Lower lobe of right lung (tissue), 2 donors: Measurements from ENCODE around the gene CCPG1. TPM values are rescaled to one million over a fixed set of nuclear protein-coding genes. Genes with fewer than 3 reads are reported as not detected.

Experiments used
- ATAC-seq, 2 donors: fragments of 200-7000 bp; cut with Tn5 transposase; one replicate each; pipeline ENCODE4 v1.9.1; 2020 to 2022; ENCODE audit warnings: mild to moderate bottlenecking in 2 of 2, moderate library complexity in 2 of 2
- DNase-seq: peaks from one replicate; pipeline ENCODE4 v3.0.0-alpha.2; 2020
- H3K27ac ChIP-seq: fragments of 200-600 bp; one replicate; pipeline ENCODE4 v1.8.0; 2022
- H3K27me3 ChIP-seq: fragments of 200-600 bp; one replicate; pipeline ENCODE4 v1.8.0; 2022; ENCODE audit warnings: low read depth
- H3K36me3 ChIP-seq: fragments of 200-600 bp; one replicate; pipeline ENCODE4 v1.8.0; 2022; ENCODE audit warnings: mild to moderate bottlenecking
- H3K4me1 ChIP-seq: fragments of 200-600 bp; one replicate; pipeline ENCODE4 v1.8.0; 2022
- H3K4me3 ChIP-seq: fragments of 200-600 bp; one replicate; pipeline ENCODE4 v1.8.0; 2022; ENCODE audit warnings: mild to moderate bottlenecking
- H3K9me3 ChIP-seq: fragments of 200-600 bp; one replicate; pipeline ENCODE4 v1.8.0; 2022
- intact Hi-C: fragments of 100-400 bp; cut with DNase I; formaldehyde crosslinking; loops from one replicate; pipeline ENCODE4 v1.11.0; 2022
- total RNA-seq: library from RNA; stranded (reverse); fragmentation: NEBNext Ultra II Directional; extraction: Animal tissue kit (Norgen Biotek cat#: 25700); gene quantifications from one replicate; pipeline ENCODE4 v1.2.1, GENCODE V29; 2021
- TF ChIP-seq, protein P1 (sequence below): fragments of 200-600 bp; IDR thresholded peaks from one replicate; pipeline ENCODE4 v1.8.0; 2022; ENCODE audit warnings: antibody characterized with exemption, mild to moderate bottlenecking
- donor health status: DM: no; HTN: yes; CAD: no; lungs with severe emphysema.

Gene CCPG1
- total RNA-seq, 1 donor from 2014 or later, result 104 TPM

DNA sequence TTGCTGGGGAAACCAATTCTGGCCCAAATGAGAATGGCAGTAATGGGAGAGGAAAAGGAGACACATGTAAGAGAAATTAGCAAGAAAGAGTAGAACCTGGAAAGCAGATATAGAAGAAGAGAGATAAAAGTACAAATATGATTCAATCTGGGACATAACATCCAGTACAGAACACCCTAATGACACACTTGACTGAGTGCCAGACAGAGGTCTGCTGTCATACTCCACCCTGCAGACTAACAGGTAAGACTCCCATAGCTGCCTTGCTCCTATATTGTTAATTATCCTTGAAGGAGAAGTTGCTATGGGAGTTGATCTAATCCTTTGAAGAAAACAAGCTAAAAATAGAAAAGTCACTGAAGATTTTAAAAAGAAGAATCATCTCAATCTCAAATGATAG, 21.1 kb downstream of the CCPG1 start:
- Histone ChIP-seq H3K4me3 (no peak overlapping the region), H3K27me3 (no peaks in the 10 kb centered on the region), H3K4me1 (no peaks in the 10 kb centered on the region), H3K27ac (no peak overlapping the region), H3K36me3 (peaks cover 55% of the 10 kb centered on the region), H3K9me3 (no peaks in the 10 kb centered on the region)
- DNase-seq, result no peak
- no peak for ATAC-seq
- intact Hi-C loops, result no loop called here
- TF ChIP-seq, protein P1, sequence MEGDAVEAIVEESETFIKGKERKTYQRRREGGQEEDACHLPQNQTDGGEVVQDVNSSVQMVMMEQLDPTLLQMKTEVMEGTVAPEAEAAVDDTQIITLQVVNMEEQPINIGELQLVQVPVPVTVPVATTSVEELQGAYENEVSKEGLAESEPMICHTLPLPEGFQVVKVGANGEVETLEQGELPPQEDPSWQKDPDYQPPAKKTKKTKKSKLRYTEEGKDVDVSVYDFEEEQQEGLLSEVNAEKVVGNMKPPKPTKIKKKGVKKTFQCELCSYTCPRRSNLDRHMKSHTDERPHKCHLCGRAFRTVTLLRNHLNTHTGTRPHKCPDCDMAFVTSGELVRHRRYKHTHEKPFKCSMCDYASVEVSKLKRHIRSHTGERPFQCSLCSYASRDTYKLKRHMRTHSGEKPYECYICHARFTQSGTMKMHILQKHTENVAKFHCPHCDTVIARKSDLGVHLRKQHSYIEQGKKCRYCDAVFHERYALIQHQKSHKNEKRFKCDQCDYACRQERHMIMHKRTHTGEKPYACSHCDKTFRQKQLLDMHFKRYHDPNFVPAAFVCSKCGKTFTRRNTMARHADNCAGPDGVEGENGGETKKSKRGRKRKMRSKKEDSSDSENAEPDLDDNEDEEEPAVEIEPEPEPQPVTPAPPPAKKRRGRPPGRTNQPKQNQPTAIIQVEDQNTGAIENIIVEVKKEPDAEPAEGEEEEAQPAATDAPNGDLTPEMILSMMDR, result no peak

DNA sequence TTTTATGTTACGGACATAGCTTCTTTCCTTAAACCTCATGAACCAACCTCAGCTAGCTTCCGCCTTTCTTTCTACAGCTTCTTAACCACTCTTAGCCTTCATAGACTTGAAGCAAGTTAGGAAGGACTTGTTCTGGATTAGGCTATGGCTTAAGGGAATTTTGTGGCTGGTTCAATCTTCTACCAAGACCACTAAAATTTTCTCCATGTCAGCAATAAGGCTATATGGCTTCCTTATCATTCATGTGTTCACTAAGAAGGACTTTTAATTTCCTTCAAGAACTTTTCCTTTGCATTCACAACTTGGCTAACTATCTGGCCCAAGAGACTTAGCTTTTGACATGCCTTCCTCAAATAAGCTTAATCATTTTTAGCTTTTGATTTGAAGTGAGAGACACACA, 24.5 kb downstream of the CCPG1 start:
- TF ChIP-seq, protein P1, result no peak

DNA sequence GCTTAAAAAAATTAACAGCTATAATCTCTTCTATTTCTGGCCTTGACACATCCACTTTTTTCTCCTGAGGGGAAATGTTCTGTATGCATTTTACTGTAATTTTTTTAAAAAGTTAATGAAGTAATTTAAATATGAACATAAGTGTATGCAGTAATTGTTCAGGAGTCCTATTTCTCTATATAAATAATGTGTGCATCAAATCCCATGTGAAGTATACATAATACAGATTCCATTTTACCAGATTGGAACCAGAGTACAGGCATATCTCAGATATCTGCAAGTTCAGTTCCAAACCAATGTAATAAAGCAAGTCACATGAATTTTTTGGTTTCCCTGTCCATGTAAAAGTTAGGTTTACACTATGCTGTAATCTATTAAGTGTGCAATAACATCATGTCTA, 26.6 kb downstream of the CCPG1 start:
- intact Hi-C loops, result no loop called here
- no peaks in the 10 kb centered on the region for H3K27me3 ChIP-seq
- ATAC-seq (no peak), DNase-seq (no peak)
- peaks cover 74% of the 10 kb centered on the region for H3K36me3 ChIP-seq
- TF ChIP-seq, protein P1, result no peak
- H3K4me1 ChIP-seq, result no peaks in the 10 kb centered on the region
- H3K9me3 ChIP-seq, result no peaks in the 10 kb centered on the region
- H3K4me3 ChIP-seq, result no peak overlapping the region
- H3K27ac ChIP-seq, result no peak overlapping the region

More for the DNA sequence above, 24.5 kb downstream of the CCPG1 start:
- no peak for ATAC-seq
- no peaks in the 10 kb centered on the region for H3K4me1 ChIP-seq
- intact Hi-C loops, result no loop called here
- no peaks in the 10 kb centered on the region for H3K9me3 ChIP-seq
- H3K27me3 ChIP-seq, result no peaks in the 10 kb centered on the region
- no peak for DNase-seq
- peaks cover 70% of the 10 kb centered on the region for H3K36me3 ChIP-seq
- no peak overlapping the region for H3K4me3 ChIP-seq
- no peak overlapping the region for H3K27ac ChIP-seq

DNA sequence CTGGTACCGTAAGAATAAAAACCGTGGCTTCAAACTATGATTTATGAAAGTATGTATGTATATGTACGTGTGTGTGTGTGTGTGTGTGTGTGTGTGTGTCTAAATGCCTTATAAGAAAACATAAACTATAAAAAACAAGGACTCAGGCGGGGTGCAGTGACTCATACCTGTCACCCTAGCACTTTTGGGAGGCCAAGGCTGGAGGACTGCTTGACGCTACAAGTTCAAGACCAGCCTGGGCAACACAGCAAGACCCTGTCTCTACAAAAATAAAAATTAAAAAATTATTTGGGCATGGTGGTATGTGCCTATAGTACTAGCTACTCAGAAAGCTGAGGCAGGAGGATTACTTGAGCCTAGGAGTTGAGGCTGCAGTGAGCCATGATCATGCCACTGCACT, 29.1 kb downstream of the CCPG1 start:
- Histone ChIP-seq H3K36me3 (peaks cover 75% of the 10 kb centered on the region), H3K4me1 (no peaks in the 10 kb centered on the region), H3K9me3 (no peaks in the 10 kb centered on the region), H3K27me3 (no peaks in the 10 kb centered on the region), H3K27ac (no peak overlapping the region), H3K4me3 (no peak overlapping the region)
- no peak for ATAC-seq
- intact Hi-C loops, result no loop called here
- TF ChIP-seq, protein P1, result no peak
- DNase-seq, result no peak

DNA sequence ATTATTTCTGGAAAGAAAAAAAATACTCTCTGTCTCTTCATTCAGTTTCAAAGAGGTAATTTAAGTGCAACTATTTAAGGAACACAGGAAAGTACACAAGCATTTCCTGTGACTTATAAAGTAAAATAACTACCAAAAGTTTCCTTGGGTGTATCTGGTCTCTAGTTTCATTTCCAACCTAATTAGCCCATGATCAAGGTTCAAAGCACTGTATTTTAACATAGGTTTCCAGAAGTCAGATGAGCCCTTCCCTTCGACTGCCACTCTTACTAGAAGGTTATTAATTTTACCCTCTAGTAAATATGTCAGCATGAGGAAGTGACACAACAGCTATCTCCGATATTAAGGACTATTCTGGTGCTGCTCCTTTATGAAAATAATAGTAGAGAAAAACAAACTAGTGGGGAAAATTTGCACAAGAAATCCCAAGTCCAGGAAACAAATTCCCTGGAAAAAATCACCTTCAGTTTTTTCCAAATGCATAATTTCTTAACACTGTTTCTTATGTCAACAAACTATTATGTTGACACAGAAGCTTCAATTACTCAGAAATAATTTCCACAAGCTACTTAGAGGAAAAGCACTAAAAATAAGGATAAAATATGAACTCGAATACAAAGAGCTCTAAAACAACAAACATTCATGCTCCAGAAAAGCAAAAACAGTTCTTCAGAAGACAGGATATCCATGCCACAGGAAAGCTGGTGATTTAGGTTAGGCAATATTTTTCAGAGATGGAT, 35.3 kb downstream of the CCPG1 start:
- Histone ChIP-seq H3K36me3 (peaks cover 87% of the 10 kb centered on the region), H3K9me3 (no peaks in the 10 kb centered on the region), H3K27me3 (no peaks in the 10 kb centered on the region), H3K4me1 (no peaks in the 10 kb centered on the region), H3K4me3 (no peak overlapping the region), H3K27ac (no peak overlapping the region)
- ATAC-seq (no peak), DNase-seq (no peak)
- intact Hi-C loops, result no loop called here
- TF ChIP-seq, protein P1, result no peak
